Measurements from ENCODE around the gene SPRYD7. TPM values are rescaled to one million over a fixed set of nuclear protein-coding genes. Genes with fewer than 3 reads are reported as not detected.

The SPRYD7 gene
- total RNA-seq, 2 donors from 2014 or later, result 4.9 to 5.9 TPM

- H3K36me3 ChIP-seq (replicated peaks in 1 of 2; ENCODE audit: insufficient read depth in 1 of 2, low read depth in 2 of 2), result no peaks in the 10 kb centered on the region
- ATAC-seq (no peak), DNase-seq (no peak)
- intact Hi-C loops (cut with DNase I), result no loop called here
- no peaks in the 10 kb centered on the region for H3K27me3 ChIP-seq
- no peaks in the 10 kb centered on the region for H3K9me3 ChIP-seq
- 80 to 89% methylated on average over 3 of the region's 3 CpGs for WGBS, 2 donors
- no peak overlapping the region for H3K4me3 ChIP-seq
- H3K27ac ChIP-seq, result no peak overlapping the region
- H3K4me1 ChIP-seq, result no peaks in the 10 kb centered on the region
- no peak for TF ChIP-seq CTCF (IDR thresholded peaks at IDR 0.05)
- no peak for TF ChIP-seq POLR2A (IDR thresholded peaks at IDR 0.05)
These were observed 42.5 kb downstream of the SPRYD7 start for GRCh38 chr13:49893591-49893990.

- DNase-seq, result no peak
- Histone ChIP-seq H3K36me3 (replicated peaks in 1 of 2; ENCODE audit: insufficient read depth in 1 of 2, low read depth in 2 of 2) (no peaks in the 10 kb centered on the region), H3K4me3 (no peak overlapping the region), H3K27ac (no peak overlapping the region), H3K27me3 (no peaks in the 10 kb centered on the region), H3K4me1 (no peaks in the 10 kb centered on the region), H3K9me3 (no peaks in the 10 kb centered on the region)
- 87 to 91% methylated on average over 15 of the region's 15 CpGs for WGBS, 2 donors
- intact Hi-C loops (cut with DNase I), result no loop called here
- no peak for ATAC-seq
- TF ChIP-seq POLR2A (IDR thresholded peaks at IDR 0.05) (no peak), CTCF (IDR thresholded peaks at IDR 0.05) (no peak)
These were observed 45.8 kb downstream of the SPRYD7 start for GRCh38 chr13:49890376-49890775.

GRCh38 chr13:49878682-49879081 lies 57.5 kb downstream of the SPRYD7 start:
- Histone ChIP-seq H3K36me3 (replicated peaks in 1 of 2; ENCODE audit: insufficient read depth in 1 of 2, low read depth in 2 of 2) (no peaks in the 10 kb centered on the region), H3K4me3 (no peak overlapping the region), H3K27me3 (no peaks in the 10 kb centered on the region), H3K9me3 (peaks cover 0 to 9% (median 0%) of the 10 kb centered on the region in 3 donors), H3K4me1 (no peaks in the 10 kb centered on the region), H3K27ac (no peak overlapping the region)
- DNase-seq (no peak), ATAC-seq (no peak)
- intact Hi-C loops (cut with DNase I), result no loop called here
- 90% methylated on average over 3 of the region's 3 CpGs for WGBS, 2 donors
- TF ChIP-seq POLR2A (IDR thresholded peaks at IDR 0.05) (no peak), CTCF (IDR thresholded peaks at IDR 0.05) (no peak)

- no peak overlapping the region for H3K27ac ChIP-seq
- no peaks in the 10 kb centered on the region for H3K27me3 ChIP-seq
- no peaks in the 10 kb centered on the region for H3K4me1 ChIP-seq
- no peak for ATAC-seq
- 62 to 95% methylated on average over 3 of the region's 3 CpGs for WGBS, 2 donors
- no peak overlapping the region for H3K4me3 ChIP-seq
- peaks cover 0 to 9% (median 0%) of the 10 kb centered on the region in 3 donors for H3K9me3 ChIP-seq
- TF ChIP-seq CTCF (IDR thresholded peaks at IDR 0.05), result no peak
- H3K36me3 ChIP-seq (replicated peaks in 1 of 2; ENCODE audit: insufficient read depth in 1 of 2, low read depth in 2 of 2), result no peaks in the 10 kb centered on the region
- intact Hi-C loops (cut with DNase I), result no loop called here
- no peak for DNase-seq
These were observed 58.4 kb downstream of the SPRYD7 start for GRCh38 chr13:49877629-49878218.

- Histone ChIP-seq H3K27ac (no peak overlapping the region), H3K4me1 (no peaks in the 10 kb centered on the region), H3K4me3 (no peak overlapping the region), H3K36me3 (replicated peaks in 1 of 2; ENCODE audit: insufficient read depth in 1 of 2, low read depth in 2 of 2) (no peaks in the 10 kb centered on the region), H3K9me3 (peaks cover 0 to 9% (median 0%) of the 10 kb centered on the region in 3 donors), H3K27me3 (no peaks in the 10 kb centered on the region)
- DNase-seq, result no peak
- TF ChIP-seq CTCF (IDR thresholded peaks at IDR 0.05) (no peak), POLR2A (IDR thresholded peaks at IDR 0.05) (no peak)
- intact Hi-C loops (cut with DNase I), result no loop called here
- no peak for ATAC-seq
- 81 to 92% methylated on average over 3 of the region's 3 CpGs for WGBS, 2 donors
These were observed 61.7 kb downstream of the SPRYD7 start for GRCh38 chr13:49874430-49874829.
